HG03565 (cell line): ENCODE data around the gene P2RX7.
"Not testable (repeated sequence)": the region's sequence is repeated elsewhere in the genome, so short reads cannot be mapped to it uniquely, and the experiment has no call there.

Source experiments
- ATAC-seq: cut with Tn5 transposase; IDR thresholded peaks from one replicate; pipeline ENCODE4 v1.9.1; 2021; ENCODE audit warnings: mild to moderate bottlenecking, moderate library complexity; ENCODE audit not compliant: unreplicated experiment

P2RX7 gene

GRCh38 chr12:121170151-121170550, 37.5 kb downstream of the P2RX7 start:
- ATAC-seq, result no peak

DNA sequence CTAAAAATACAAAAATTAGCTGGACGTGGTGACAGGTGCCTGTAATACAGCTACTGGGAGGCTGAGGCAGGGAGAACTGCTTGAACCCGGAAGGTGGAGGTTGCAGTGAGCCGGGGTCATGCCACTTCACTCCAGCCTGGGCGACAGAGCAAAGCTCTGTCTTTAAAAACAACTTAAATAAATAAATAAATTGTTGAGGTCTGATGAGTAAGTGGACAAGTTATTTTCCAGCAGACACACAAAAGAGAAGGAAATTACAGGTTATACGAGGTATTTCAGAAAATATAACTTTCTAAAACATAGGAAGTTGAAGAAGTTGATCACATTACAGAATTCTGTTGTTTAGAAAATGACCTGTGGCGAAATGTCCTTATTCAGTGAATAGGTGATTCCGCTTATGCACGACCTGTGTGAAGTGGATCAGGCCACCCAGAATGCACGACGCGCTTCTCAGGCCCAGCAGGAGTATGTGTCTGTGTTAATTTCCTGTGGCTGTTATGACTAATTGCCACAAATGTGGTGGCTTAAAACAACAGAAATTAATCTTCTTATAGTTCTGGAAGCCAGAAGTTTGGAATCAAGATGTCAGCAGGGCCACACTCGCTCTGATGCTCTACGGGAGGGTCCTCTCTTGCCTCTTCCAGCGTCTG, 38.1 kb downstream of the P2RX7 start:
- no peak for ATAC-seq

DNA sequence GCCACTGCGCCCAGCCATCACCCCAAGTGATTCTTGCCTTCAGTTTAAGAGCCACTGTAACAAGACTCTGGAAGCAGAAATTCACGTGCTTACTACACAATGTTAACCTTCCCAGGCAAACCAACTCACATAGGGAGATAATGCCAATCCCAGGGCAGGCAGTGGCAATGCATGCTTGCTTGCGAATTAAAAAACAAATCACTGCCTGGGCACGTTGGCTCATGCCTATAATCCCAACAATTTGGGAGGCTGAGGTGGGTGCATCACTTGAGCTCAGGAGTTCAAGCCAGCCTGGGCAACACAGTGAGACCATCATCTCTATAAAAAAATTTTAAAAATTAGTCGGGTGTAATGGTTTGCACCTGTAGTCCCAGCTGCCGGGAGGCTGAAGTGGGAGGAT, 39.5 kb downstream of the P2RX7 start:
- no peak for ATAC-seq

DNA sequence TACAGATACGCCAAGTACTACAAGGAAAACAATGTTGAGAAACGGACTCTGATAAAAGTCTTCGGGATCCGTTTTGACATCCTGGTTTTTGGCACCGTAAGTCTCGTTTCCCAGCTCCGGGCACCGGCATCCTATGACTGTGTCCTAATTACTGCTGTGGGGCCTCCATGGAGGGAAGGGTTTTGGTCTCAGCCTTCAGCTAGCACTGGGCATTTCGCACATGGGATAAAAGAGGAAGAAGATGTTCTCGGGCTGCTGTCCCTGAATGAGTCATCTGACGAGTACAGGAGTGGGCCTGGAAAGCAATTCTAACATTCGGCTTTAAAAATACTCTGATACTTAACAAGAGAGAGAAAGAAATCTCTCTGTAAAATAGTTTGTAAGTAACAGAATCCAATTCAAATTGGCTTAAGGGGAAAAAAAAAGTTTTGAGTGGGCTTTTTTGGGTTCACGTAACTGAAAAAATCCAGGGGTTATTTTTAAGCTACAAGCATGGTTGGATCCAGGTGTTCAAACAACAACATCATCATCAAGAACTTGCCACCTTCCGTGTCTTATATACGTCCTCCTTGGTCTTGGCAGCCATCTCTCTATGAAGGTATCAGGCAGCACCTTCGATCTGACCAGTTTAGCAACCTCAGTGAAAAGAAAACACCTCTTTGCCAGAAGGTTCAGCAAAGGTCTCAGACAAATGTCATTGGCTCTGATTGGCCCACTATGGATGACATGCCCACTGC, 42.9 kb downstream of the P2RX7 start:
- ATAC-seq, result no peak

- no peak for ATAC-seq
Measured at GRCh38 chr12:121176826-121177529, 44.3 kb downstream of the P2RX7 start.

GRCh38 chr12:121181181-121181580, 48.5 kb downstream of the P2RX7 start:
- ATAC-seq, result no peak

GRCh38 chr12:121182222-121182893, 49.7 kb downstream of the P2RX7 start:
- no peak for ATAC-seq

DNA sequence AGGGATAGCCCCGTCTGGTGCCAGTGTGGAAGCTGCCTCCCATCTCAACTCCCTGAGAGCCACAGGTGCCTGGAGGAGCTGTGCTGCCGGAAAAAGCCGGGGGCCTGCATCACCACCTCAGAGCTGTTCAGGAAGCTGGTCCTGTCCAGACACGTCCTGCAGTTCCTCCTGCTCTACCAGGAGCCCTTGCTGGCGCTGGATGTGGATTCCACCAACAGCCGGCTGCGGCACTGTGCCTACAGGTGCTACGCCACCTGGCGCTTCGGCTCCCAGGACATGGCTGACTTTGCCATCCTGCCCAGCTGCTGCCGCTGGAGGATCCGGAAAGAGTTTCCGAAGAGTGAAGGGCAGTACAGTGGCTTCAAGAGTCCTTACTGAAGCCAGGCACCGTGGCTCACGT, 51.7 kb downstream of the P2RX7 start:
- no peak for ATAC-seq

GRCh38 chr12:121184984-121185889, 52.6 kb downstream of the P2RX7 start:
- no peak for ATAC-seq

DNA sequence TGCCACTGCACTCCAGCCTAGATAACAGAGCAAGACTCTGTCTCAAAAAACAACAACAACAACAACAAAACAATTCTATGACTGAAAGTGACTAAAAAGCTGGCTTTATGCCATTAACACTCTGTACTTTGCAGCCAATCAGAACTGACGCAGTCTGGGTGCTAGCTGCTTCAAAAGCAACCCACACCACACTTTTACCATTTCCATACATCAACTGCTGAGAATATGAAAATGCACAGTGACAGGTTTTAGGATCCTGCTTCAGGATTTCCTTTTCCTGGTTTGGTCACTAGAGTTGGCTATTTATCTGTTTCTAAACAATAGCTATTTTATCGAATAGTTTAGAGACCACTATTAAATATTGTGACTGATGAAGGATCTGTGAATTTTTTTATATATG, 54.1 kb downstream of the P2RX7 start:
- ATAC-seq, result no peak

GRCh38 chr12:121187501-121187900, 54.8 kb downstream of the P2RX7 start:
- ATAC-seq, result no peak

- no peak for ATAC-seq
Measured at GRCh38 chr12:121188227-121188626, 55.6 kb downstream of the P2RX7 start.

- ATAC-seq, result no peak
Measured at GRCh38 chr12:121189131-121189530, 56.5 kb downstream of the P2RX7 start.

GRCh38 chr12:121189619-121190155, 57.0 kb downstream of the P2RX7 start:
- ATAC-seq, result no peak

DNA sequence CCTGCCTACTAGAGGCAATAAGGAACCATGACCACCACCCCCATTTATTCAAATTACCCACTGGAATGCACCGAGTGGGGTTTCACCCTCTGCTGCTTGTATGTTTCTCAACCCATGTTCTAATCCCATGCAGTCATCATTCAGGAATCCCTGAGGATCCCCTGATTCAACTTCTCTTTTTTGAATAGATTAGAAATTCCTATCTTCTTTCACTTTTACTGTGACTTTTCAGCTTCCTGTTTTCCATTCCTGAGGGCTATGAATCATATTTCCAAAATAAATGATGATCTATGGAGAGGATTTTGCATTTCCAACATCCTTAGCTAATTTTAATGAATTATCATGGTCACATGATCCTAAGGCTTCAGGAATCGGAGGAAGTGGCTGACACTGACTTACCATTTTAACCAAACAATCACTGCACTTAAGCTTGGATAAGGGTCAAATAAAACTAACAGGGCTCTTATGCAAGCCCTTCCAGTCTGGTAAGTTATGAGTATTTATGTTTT, 57.9 kb downstream of the P2RX7 start:
- ATAC-seq, result no peak

DNA sequence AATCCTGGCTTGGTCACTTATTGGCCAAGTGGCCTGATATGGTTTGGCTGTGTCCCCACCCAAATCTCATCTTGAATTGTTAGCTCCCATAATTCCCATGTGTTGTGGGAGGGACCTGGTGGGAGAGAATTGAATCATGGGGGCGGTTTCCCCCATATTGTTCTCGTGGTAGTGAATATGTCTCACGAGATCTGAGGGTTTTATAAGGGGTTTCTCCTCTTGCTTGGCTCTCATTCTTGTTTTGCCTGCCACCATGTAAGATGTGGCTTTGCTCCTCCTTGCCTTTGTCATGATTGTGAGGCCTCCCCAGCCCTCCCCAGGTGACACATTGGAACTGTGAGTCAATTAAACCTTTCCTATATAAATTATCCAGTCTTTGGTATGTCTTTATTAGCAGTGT, 58.5 kb downstream of the P2RX7 start:
- ATAC-seq, result no peak

- no peak for ATAC-seq
Measured at GRCh38 chr12:121196902-121197301, 64.2 kb downstream of the P2RX7 start.

DNA sequence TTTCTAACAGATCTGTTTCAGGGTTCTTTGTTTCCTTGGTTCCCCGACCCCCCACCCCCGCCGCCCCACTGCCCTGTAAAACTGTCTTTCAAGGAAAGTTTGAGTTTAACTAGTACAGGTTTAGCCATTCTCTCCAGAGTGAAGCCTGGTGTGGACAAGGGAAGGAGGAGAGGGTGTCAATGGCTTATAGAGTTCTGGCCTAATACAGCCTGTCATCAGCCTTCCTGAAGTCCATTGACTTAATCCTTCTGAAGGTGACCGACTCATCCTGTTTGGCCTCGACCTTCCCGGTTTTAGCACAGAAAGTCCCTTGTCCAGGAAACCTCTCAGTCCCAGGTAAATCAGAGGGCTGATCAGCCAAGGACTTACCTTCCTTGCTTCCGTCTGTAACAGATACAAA, 66.3 kb downstream of the P2RX7 start:
- ATAC-seq, result no peak

DNA sequence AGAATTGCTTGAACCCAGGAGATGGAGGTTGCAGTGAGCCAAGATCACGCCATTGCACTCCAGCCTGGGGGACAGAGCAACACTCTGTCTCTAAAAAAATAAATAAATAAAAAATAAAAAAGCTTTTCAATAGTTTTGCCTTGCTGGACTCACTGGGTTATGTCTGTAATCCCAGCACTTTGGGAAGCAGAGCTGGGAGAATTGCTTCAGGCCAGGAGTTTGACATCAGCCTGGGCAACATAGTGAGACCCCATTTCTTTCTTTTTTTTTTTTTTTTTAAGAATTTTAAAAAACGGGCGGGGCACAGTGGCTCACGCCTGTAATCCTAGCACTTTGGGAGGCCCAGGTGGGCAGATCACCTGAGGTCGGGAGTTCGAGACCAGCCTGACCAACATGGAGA, 68.5 kb downstream of the P2RX7 start:
- not testable (repeated sequence) for ATAC-seq
